IMR-90 (cell line): ENCODE measurements around the gene SLC66A2. TPM values are rescaled to one million over a fixed set of nuclear protein-coding genes. Genes with fewer than 3 reads are reported as not detected.

Experiments
- ATAC-seq: fragments of 200-7000 bp; cut with Tn5 transposase; 2 replicates; pipeline ENCODE4 v1.9.1; 2020; ENCODE audit warnings: low read depth, mild to moderate bottlenecking, moderate library complexity
- BruUV-seq: library from RNA; stranded (reverse); fragments of 400-500 nt; replicated peaks from 2 replicates; lab custom pipeline; 2021; lab: Mats Ljungman, UMichigan
- CTCF ChIA-PET: fragments of 300-600 bp; formaldehyde crosslinking; extraction: SDS; loops from one replicate; lab custom pipeline; 2021; ENCODE audit warnings: antibody characterized with exemption; lab: Yijun Ruan, JAX
- POLR2A ChIA-PET: fragments of 300-600 bp; sonication (Branson Sonifier 250); formaldehyde crosslinking; loops from one replicate; lab custom pipeline; 2022; ENCODE audit warnings: antibody characterized with exemption; ENCODE audit not compliant: unreplicated experiment; lab: Charles Lee
- DNase-seq: peaks from one replicate; pipeline ENCODE4 v3.0.0; 2013
- H2AFZ ChIP-seq: replicated peaks from 2 replicates; pipeline ENCODE3; 2013; ENCODE audit warnings: low read length, mild to moderate bottlenecking; ENCODE audit not compliant: poor library complexity
- H2AK5ac ChIP-seq: 2 replicates; pipeline ENCODE4 v1.6.1; 2013; ENCODE audit warnings: low read depth, low read length, inconsistent platforms
- H2AK9ac ChIP-seq: replicated peaks from 2 replicates; pipeline ENCODE3; 2013; ENCODE audit warnings: mild to moderate bottlenecking, low read depth, low read length, moderate library complexity; ENCODE audit not compliant: poor library complexity
- H2BK120ac ChIP-seq: 2 replicates; pipeline ENCODE4 v1.6.1; 2013; ENCODE audit warnings: low read depth, low read length, inconsistent platforms
- H2BK15ac ChIP-seq: 3 replicates; pipeline ENCODE4 v1.6.1; 2013; ENCODE audit warnings: low read depth, low read length, inconsistent platforms
- H2BK20ac ChIP-seq: 2 replicates; pipeline ENCODE4 v1.6.1; 2013; ENCODE audit warnings: low read depth, mild to moderate bottlenecking, inconsistent platforms, low read length, moderate library complexity
- H2BK5ac ChIP-seq: 2 replicates; pipeline ENCODE4 v1.6.1; 2013; ENCODE audit warnings: mild to moderate bottlenecking, low read depth, low read length, inconsistent platforms; ENCODE audit not compliant: poor library complexity, severe bottlenecking
- H3K14ac ChIP-seq: replicated peaks from 2 replicates; pipeline ENCODE4 v1.6.1; 2013; ENCODE audit warnings: low read depth, low read length, inconsistent platforms
- H3K18ac ChIP-seq: 2 replicates; pipeline ENCODE4 v1.6.1; 2013; ENCODE audit warnings: low read depth, low read length, control low read depth
- H3K23ac ChIP-seq: 2 replicates; pipeline ENCODE4 v1.6.1; 2013; ENCODE audit warnings: low read depth, low read length, inconsistent platforms
- H3K27ac ChIP-seq: 2 replicates; pipeline ENCODE4 v1.5.1; 2013; ENCODE audit warnings: mild to moderate bottlenecking, control low read depth, low read length; ENCODE audit not compliant: insufficient read depth
- H3K27me3 ChIP-seq: 2 replicates; pipeline ENCODE4 v1.6.1; 2013; ENCODE audit warnings: low read length; ENCODE audit not compliant: control insufficient read depth, insufficient read depth
- H3K36me3 ChIP-seq: 2 replicates; pipeline ENCODE4 v1.6.1; 2013; ENCODE audit warnings: low read length, mixed read lengths; ENCODE audit not compliant: control insufficient read depth, insufficient read depth
- H3K4ac ChIP-seq: 2 replicates; pipeline ENCODE4 v1.6.1; 2013; ENCODE audit warnings: low read depth, low read length, inconsistent platforms
- H3K4me1 ChIP-seq: 2 replicates; pipeline ENCODE4 v1.6.1; 2013; ENCODE audit warnings: low read length, mixed read lengths; ENCODE audit not compliant: control insufficient read depth, insufficient read depth
- H3K4me2 ChIP-seq: 2 replicates; pipeline ENCODE4 v1.6.1; 2013; ENCODE audit warnings: low read depth, mild to moderate bottlenecking, control low read depth, low read length, moderate library complexity
- H3K4me3 ChIP-seq: 2 replicates; pipeline ENCODE4 v1.5.1; 2013; ENCODE audit warnings: low read depth, mild to moderate bottlenecking, control low read depth, low read length, moderate library complexity; ENCODE audit not compliant: insufficient read depth
- H3K56ac ChIP-seq: 2 replicates; pipeline ENCODE4 v1.6.1; 2013; ENCODE audit warnings: low read length, inconsistent platforms; ENCODE audit not compliant: insufficient read depth; ENCODE audit errors: extremely low read depth
- H3K79me1 ChIP-seq, 2 experiments: 2 replicates each; pipeline ENCODE4 v1.6.1; 2013; ENCODE audit warnings: low read length in 2 of 2, inconsistent platforms in 1 of 2, low read depth in 1 of 2
- H3K9ac ChIP-seq: 2 replicates; pipeline ENCODE4 v1.6.1; 2013; ENCODE audit warnings: low read depth, low read length, control low read depth
- H3K9me1 ChIP-seq: 2 replicates; pipeline ENCODE4 v1.6.1; 2013; ENCODE audit warnings: low read length, inconsistent platforms; ENCODE audit not compliant: insufficient read depth
- H3K9me3 ChIP-seq: 2 replicates; pipeline ENCODE4 v1.6.1; 2013; ENCODE audit warnings: low read length; ENCODE audit not compliant: control insufficient read depth, insufficient read depth
- H4K20me1 ChIP-seq: 2 replicates; pipeline ENCODE4 v1.6.1; 2013; ENCODE audit warnings: low read length, inconsistent platforms; ENCODE audit not compliant: insufficient read depth
- H4K5ac ChIP-seq: 2 replicates; pipeline ENCODE4 v1.6.1; 2013; ENCODE audit warnings: mild to moderate bottlenecking, low read depth, low read length, control low read depth
- H4K8ac ChIP-seq, 2 experiments: 2 replicates each; pipeline ENCODE4 v1.6.1; 2013; ENCODE audit warnings: low read depth in 2 of 2, low read length in 2 of 2, control low read depth in 1 of 2, inconsistent platforms in 1 of 2
- H4K91ac ChIP-seq: 2 replicates; pipeline ENCODE4 v1.6.1; 2013; ENCODE audit warnings: low read depth, low read length, inconsistent platforms; ENCODE audit not compliant: insufficient read depth
- BHLHE40 ChIP-seq: fragments of 150-350 bp; IDR thresholded peaks from 2 replicates; pipeline ENCODE4 v1.6.1; 2016; ENCODE audit warnings: mild to moderate bottlenecking, low read depth, low read length
- CEBPB ChIP-seq: IDR thresholded peaks from 2 replicates; pipeline ENCODE4 v1.6.1; 2012; ENCODE audit warnings: low read depth, low read length, improper control_type of control experiment
- CHD1 ChIP-seq: IDR thresholded peaks from 2 replicates; pipeline ENCODE4 v1.6.1; 2012; ENCODE audit warnings: low read depth, low read length, improper control_type of control experiment
- FOS ChIP-seq: fragments of 150-350 bp; IDR thresholded peaks from 2 replicates; pipeline ENCODE4 v1.6.1; 2016; ENCODE audit warnings: low read depth, low read length
- MAZ ChIP-seq: IDR thresholded peaks from 2 replicates; pipeline ENCODE4 v1.6.1; 2012; ENCODE audit warnings: low read depth, mild to moderate bottlenecking, low read length, improper control_type of control experiment, moderate library complexity, borderline replicate concordance
- NFE2L2 ChIP-seq: fragments of 150-350 bp; IDR thresholded peaks from 2 replicates; pipeline ENCODE4 v1.6.1; 2016; ENCODE audit warnings: low read depth, mild to moderate bottlenecking, low read length
- POLR2A ChIP-seq: IDR thresholded peaks from 2 replicates; pipeline ENCODE4 v1.6.1; 2012; ENCODE audit warnings: mild to moderate bottlenecking, low read depth, low read length
- RAD21 ChIP-seq: IDR thresholded peaks from 2 replicates; pipeline ENCODE4 v1.6.1; 2012; ENCODE audit warnings: low read length, improper control_type of control experiment
- RCOR1 ChIP-seq: IDR thresholded peaks from 2 replicates; pipeline ENCODE4 v1.6.1; 2012; ENCODE audit warnings: mild to moderate bottlenecking, low read length, improper control_type of control experiment; ENCODE audit not compliant: insufficient replicate concordance
- RFX5 ChIP-seq: IDR thresholded peaks from 2 replicates; pipeline ENCODE4 v1.8.0; 2012; ENCODE audit warnings: low read depth, mild to moderate bottlenecking, low read length, moderate library complexity
- SMC3 ChIP-seq: fragments of 150-350 bp; IDR thresholded peaks from 2 replicates; pipeline ENCODE4 v1.6.1; 2016; ENCODE audit warnings: low read depth, mild to moderate bottlenecking, antibody characterized with exemption, low read length, moderate library complexity
- WGBS, 2 experiments: methylation state at CpG; one replicate each; pipeline versions ENCODE4 v1.1.5 to v1.1.7; 2013; ENCODE audit warnings: missing lambda C conversion rate in 2 of 2; ENCODE audit not compliant: insufficient read length in 1 of 2; ENCODE audit errors: extremely low coverage in 2 of 2; 5-methylcytosine and 5-hydroxymethylcytosine counted together
- dilution Hi-C: fragments of 300-500 bp; cut with HindIII; formaldehyde crosslinking; loops from one replicate; pipeline ENCODE4 v1.14.3; 2018; ENCODE audit warnings: low sequenced_read_pairs; ENCODE audit not compliant: unreplicated experiment
- in situ Hi-C: fragments of 300-500 bp; cut with MboI; formaldehyde crosslinking; loops from 3 replicates; pipeline ENCODE4 v1.14.3; 2019; ENCODE audit warnings: low sequenced_read_pairs, inconsistent platforms, mixed read lengths
- intact Hi-C: fragments of 100-400 bp; cut with micrococcal nuclease; formaldehyde crosslinking; loops from 2 replicates; pipeline ENCODE4 v1.10.0; 2022
- polyA plus RNA-seq, 3 experiments: library from polyadenylated mRNA; depleted of rRNA; stranded (reverse); fragments of >200 nt; gene quantifications; 2 replicates each; pipeline ENCODE4 v1.2.3, GENCODE V29; 2012; ENCODE audit warnings: low replicate concordance in 1 of 3
- total RNA-seq: library from RNA; depleted of rRNA; stranded (reverse); fragments of >200 nt; gene quantifications from 2 replicates; pipeline ENCODE4 v1.2.3, GENCODE V29; 2012
- TF ChIP-seq, protein P1 (sequence below): fragments of 150-350 bp; IDR thresholded peaks from 2 replicates; pipeline ENCODE4 v1.6.1; 2016; ENCODE audit warnings: low read depth, mild to moderate bottlenecking, low read length, moderate library complexity, borderline replicate concordance
- TF ChIP-seq, protein P2 (sequence below): conservative IDR thresholded peaks from 2 replicates; pipeline ENCODE4 v1.5.1; 2012; ENCODE audit warnings: mild to moderate bottlenecking, low read depth, low read length, improper control_type of control experiment
- TF ChIP-seq, protein P3 (sequence below): fragments of 150-350 bp; IDR thresholded peaks from 2 replicates; pipeline ENCODE4 v1.6.1; 2017; ENCODE audit warnings: mild to moderate bottlenecking, antibody characterized with exemption, low read length, low read depth

Gene SLC66A2
- total and polyA plus RNA-seq, 2 of the 4 experiments (the other 2 are of a cell fraction), result 17.6 to 23.5 TPM

DNA sequence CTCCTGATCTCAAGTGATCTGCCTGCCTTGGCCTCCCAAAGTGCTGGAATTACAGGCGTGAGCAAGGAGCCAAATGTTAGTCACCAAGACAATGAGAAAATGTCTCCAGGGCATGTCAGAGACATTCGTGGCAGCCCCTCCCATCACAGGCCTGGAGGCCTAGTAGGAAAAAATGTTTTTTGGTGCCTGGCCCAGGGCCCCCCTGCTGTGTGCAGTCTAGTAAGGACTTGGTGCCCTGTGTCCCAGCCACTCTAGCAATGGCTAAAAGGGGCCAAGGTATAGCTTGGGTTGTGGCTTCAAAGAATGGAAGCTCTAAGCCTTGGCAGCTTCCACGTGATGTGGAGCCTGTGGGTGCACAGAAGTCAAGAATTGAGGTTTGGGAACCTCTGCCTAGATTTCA, 49.4 kb upstream of the SLC66A2 start:
- no peak overlapping the region for H3K4ac ChIP-seq
- in situ Hi-C loops, result no loop called here
- H2AK9ac ChIP-seq, result no peak overlapping the region
- WGBS, 2 experiments, result no CpG with 5 or more reads among the region's 3 CpGs
- ChIA-PET POLR2A (no interaction called here), CTCF (no interaction called here)
- H4K5ac ChIP-seq, result no peak overlapping the region
- DNase-seq (no peak), ATAC-seq (no peak)
- TF ChIP-seq SMC3, result no peak
- TF ChIP-seq POLR2A, result no peak
- TF ChIP-seq, protein P1, sequence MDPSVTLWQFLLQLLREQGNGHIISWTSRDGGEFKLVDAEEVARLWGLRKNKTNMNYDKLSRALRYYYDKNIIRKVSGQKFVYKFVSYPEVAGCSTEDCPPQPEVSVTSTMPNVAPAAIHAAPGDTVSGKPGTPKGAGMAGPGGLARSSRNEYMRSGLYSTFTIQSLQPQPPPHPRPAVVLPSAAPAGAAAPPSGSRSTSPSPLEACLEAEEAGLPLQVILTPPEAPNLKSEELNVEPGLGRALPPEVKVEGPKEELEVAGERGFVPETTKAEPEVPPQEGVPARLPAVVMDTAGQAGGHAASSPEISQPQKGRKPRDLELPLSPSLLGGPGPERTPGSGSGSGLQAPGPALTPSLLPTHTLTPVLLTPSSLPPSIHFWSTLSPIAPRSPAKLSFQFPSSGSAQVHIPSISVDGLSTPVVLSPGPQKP, result no peak
- no peak for TF ChIP-seq CHD1
- TF ChIP-seq RCOR1, result no peak
- TF ChIP-seq CEBPB, result no peak
- TF ChIP-seq RFX5, result no peak
- TF ChIP-seq MAZ, result no peak
- TF ChIP-seq, protein P2, sequence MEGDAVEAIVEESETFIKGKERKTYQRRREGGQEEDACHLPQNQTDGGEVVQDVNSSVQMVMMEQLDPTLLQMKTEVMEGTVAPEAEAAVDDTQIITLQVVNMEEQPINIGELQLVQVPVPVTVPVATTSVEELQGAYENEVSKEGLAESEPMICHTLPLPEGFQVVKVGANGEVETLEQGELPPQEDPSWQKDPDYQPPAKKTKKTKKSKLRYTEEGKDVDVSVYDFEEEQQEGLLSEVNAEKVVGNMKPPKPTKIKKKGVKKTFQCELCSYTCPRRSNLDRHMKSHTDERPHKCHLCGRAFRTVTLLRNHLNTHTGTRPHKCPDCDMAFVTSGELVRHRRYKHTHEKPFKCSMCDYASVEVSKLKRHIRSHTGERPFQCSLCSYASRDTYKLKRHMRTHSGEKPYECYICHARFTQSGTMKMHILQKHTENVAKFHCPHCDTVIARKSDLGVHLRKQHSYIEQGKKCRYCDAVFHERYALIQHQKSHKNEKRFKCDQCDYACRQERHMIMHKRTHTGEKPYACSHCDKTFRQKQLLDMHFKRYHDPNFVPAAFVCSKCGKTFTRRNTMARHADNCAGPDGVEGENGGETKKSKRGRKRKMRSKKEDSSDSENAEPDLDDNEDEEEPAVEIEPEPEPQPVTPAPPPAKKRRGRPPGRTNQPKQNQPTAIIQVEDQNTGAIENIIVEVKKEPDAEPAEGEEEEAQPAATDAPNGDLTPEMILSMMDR, result no peak
- TF ChIP-seq RAD21, result no peak
- TF ChIP-seq BHLHE40, result no peak
- TF ChIP-seq NFE2L2, result no peak
- no peak for TF ChIP-seq FOS
- TF ChIP-seq, protein P3, sequence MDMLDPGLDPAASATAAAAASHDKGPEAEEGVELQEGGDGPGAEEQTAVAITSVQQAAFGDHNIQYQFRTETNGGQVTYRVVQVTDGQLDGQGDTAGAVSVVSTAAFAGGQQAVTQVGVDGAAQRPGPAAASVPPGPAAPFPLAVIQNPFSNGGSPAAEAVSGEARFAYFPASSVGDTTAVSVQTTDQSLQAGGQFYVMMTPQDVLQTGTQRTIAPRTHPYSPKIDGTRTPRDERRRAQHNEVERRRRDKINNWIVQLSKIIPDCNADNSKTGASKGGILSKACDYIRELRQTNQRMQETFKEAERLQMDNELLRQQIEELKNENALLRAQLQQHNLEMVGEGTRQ, result no peak
- no peak overlapping the region for H2BK120ac ChIP-seq
- no peak overlapping the region for H2BK5ac ChIP-seq
- no peak overlapping the region for H3K56ac ChIP-seq
- H3K4me3 ChIP-seq, result no peak overlapping the region
- H3K27ac ChIP-seq, result no peak overlapping the region
- H4K91ac ChIP-seq, result no peak overlapping the region
- no peak overlapping the region for H3K23ac ChIP-seq
- peaks cover 7% of the 10 kb centered on the region; the same call in 1 of the 2 replicates for H3K9me3 ChIP-seq
- H4K8ac ChIP-seq, result no peak overlapping the region
- H3K14ac ChIP-seq, result no peak overlapping the region
- no peaks in the 10 kb centered on the region for H3K4me1 ChIP-seq
- no peaks in the 10 kb centered on the region for H3K36me3 ChIP-seq
- no peak overlapping the region for H3K9ac ChIP-seq
- BruUV-seq, result no TSS peak
- no peaks in the 10 kb centered on the region for H3K27me3 ChIP-seq
- no peak overlapping the region for H2AFZ ChIP-seq
- H2BK15ac ChIP-seq, result no peak overlapping the region
- H3K9me1 ChIP-seq, result no peaks in the 10 kb centered on the region
- dilution Hi-C loops, result no loop called here
- H2AK5ac ChIP-seq, result no peak overlapping the region
- no peak overlapping the region for H2BK20ac ChIP-seq
- no peak overlapping the region for H3K18ac ChIP-seq
- H3K79me1 ChIP-seq, result no peaks in the 10 kb centered on the region
- no peak overlapping the region for H3K4me2 ChIP-seq
- intact Hi-C loops, result no loop called here
- no peaks in the 10 kb centered on the region for H4K20me1 ChIP-seq
